AG04450 (cell line): ENCODE measurements around the gene CIAPIN1. TPM values are rescaled to one million over a fixed set of nuclear protein-coding genes. Genes with fewer than 3 reads are reported as not detected.

Experiments
- CTCF ChIA-PET: fragments of 300-600, 350-600 bp; formaldehyde crosslinking; extraction: SDS; loops from one replicate; lab custom pipeline; 2022; ENCODE audit warnings: antibody characterized with exemption, inconsistent platforms; lab: Charles Lee
- POLR2A ChIA-PET: fragments of 350-600 bp; formaldehyde crosslinking; extraction: SDS; loops from one replicate; lab custom pipeline; 2021; ENCODE audit warnings: antibody characterized with exemption, inconsistent platforms; lab: Yijun Ruan, JAX
- DNase-seq: peaks from one replicate; pipeline ENCODE4 v3.0.0-alpha.2; 2011; ENCODE audit warnings: low read depth, low spot score
- H3K27ac ChIP-seq: one replicate; pipeline ENCODE4 v1.5.1; 2012; ENCODE audit warnings: low read depth, low read length, control low read depth
- H3K27me3 ChIP-seq: one replicate; pipeline ENCODE4 v1.6.0; 2012; ENCODE audit warnings: low read length; ENCODE audit not compliant: control insufficient read depth, insufficient read depth
- H3K4me3 ChIP-seq: 2 replicates; pipeline ENCODE4 v1.5.1; 2011; ENCODE audit warnings: mild to moderate bottlenecking, low read depth, low read length, control low read depth
- H3K9me3 ChIP-seq: 2 replicates; pipeline ENCODE4 v1.5.1; 2012; ENCODE audit warnings: low read length; ENCODE audit not compliant: control insufficient read depth, insufficient read depth
- polyA plus RNA-seq: library from polyadenylated mRNA; depleted of rRNA; stranded (reverse); fragments of >200 nt; gene quantifications from 2 replicates; pipeline ENCODE4 v1.2.3, GENCODE V29; 2011
- TF ChIP-seq, protein P1 (sequence below): IDR thresholded peaks from 2 replicates; pipeline ENCODE4 v1.5.1; 2011; ENCODE audit warnings: low read depth, low read length, control low read depth, inconsistent platforms

The CIAPIN1 gene
- polyA plus RNA-seq, 1 experiment: 48.6 TPM

DNA sequence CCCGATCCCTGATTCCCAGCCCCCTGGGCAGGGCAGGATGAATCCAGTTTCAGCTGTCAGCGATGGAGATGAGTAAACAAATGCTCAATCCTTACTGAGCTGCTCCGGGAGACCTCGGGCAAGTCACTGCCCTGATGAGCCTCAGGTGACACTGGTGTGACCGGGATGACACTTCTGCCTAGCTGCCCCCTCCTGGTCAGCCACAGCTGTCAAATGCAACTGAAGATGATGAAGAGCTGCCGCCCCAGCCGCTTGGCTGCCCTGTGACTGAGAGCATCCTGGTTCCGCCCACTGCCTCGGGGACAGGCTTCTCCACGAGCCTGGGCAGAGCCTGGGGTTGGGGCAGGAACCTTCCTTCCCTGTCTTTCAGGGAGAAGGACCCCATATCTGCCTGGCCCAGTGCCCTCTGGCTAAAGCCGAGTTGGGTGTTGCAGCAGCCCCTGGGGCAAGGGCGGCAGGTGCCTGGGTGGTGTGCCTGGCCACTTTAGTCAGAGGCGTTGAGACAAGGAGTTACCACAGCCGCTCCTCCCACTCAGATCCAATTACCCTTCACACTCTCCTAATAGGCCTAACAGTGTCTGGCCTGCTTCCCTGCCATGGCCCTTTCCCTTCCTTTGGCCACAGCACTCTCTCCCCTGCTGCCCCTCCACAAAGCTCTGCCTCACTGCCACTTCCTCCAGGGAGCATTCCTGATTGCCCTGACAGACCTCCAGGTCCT lies 37.2 kb downstream of the CIAPIN1 start:
- no peak overlapping the region for H3K4me3 ChIP-seq

DNA sequence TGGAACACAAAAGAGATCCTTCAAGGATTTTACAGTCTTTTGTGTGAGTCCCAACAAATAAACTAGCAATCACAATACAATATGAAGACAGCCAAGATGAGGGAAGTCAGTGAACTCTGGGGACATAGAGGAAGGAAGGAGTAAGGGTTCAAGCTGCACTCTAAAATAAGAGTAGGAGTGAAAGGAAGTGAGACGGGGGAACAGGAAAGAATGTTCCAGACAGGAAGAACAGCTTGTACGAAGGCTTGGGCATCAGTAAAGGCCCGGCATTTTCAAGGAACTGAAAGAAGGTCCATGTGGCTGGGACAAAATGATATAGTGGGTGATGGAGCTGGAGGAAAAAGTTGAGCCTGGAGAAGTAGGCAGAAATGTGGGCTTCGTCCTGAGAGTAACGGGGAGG lies 38.1 kb downstream of the CIAPIN1 start:
- Histone ChIP-seq H3K9me3 (no peaks in the 10 kb centered on the region; the same call in 1 of the 2 replicates), H3K27me3 (peaks cover 53% of the 10 kb centered on the region), H3K4me3 (no peak overlapping the region), H3K27ac (no peak overlapping the region)
- DNase-seq: no peak
- TF ChIP-seq, protein P1, sequence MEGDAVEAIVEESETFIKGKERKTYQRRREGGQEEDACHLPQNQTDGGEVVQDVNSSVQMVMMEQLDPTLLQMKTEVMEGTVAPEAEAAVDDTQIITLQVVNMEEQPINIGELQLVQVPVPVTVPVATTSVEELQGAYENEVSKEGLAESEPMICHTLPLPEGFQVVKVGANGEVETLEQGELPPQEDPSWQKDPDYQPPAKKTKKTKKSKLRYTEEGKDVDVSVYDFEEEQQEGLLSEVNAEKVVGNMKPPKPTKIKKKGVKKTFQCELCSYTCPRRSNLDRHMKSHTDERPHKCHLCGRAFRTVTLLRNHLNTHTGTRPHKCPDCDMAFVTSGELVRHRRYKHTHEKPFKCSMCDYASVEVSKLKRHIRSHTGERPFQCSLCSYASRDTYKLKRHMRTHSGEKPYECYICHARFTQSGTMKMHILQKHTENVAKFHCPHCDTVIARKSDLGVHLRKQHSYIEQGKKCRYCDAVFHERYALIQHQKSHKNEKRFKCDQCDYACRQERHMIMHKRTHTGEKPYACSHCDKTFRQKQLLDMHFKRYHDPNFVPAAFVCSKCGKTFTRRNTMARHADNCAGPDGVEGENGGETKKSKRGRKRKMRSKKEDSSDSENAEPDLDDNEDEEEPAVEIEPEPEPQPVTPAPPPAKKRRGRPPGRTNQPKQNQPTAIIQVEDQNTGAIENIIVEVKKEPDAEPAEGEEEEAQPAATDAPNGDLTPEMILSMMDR: no peak
- ChIA-PET CTCF (no interaction called here), POLR2A (no interaction called here)

More for the DNA sequence above, 37.2 kb downstream of the CIAPIN1 start:
- ChIA-PET CTCF (no interaction called here), POLR2A (no interaction called here)
- Histone ChIP-seq H3K27me3 (peaks cover 44% of the 10 kb centered on the region), H3K27ac (no peak overlapping the region), H3K9me3 (no peaks in the 10 kb centered on the region; the same call in 1 of the 2 replicates)
- DNase-seq: no peak
- TF ChIP-seq, protein P1: no peak

DNA sequence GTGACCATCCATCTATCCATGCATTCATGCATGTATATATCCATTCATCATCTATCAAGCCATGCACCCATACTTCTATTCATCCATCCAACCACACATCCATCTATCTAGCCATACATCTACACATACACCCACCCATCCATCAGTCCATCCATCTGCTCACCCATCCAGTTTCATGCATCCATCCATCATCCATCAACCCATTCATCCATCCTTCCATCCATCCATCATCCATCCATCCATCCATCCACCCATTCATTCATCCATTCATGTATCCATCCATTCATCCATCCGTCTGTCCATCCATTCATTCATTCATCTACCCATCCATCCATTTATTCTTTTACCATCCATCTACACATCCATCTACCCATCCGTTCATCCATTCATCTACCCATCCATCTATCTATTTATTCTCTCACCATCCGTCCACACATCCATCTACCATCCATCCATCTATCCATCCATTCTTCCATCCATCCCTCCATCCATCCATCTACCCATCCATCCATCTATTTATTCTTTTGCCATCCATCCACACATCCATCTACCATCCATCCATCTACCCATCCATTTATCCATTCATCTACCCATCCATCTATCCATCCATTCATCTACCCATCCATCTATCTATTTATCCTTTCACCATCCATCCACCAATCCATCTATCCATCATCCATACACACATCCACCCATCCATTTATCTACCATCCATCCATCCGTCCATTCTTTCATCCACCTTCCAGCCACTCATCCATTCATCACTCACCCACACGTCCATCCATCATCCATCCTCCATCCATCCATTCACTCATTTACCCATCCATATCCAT lies 39.4 kb downstream of the CIAPIN1 start:
- DNase-seq: no peak
- TF ChIP-seq, protein P1: no peak
- Histone ChIP-seq H3K9me3 (no peaks in the 10 kb centered on the region; the same call in 1 of the 2 replicates), H3K27me3 (peaks cover 52% of the 10 kb centered on the region), H3K27ac (no peak overlapping the region), H3K4me3 (no peak overlapping the region)
- ChIA-PET CTCF (no interaction called here), POLR2A (no interaction called here)

DNA sequence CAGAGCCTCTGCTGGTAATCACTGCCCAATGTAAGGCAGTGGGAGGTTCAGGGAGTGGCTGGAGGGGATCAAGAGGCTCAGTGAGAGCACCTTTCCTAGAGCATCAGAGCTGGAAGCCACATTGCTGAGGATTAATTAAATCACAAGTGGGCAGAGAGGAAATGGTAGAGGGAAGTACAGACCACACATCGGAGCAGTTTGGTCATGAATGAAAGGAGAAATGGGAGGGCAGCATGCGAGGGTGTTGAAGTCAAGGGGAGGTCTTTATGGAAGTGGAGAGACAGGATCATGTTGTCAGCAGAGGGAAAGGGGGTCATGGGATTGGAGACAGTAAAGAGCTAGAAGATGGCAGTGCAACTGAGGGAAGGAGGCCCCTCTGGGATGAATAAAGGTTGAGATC lies 40.3 kb downstream of the CIAPIN1 start:
- TF ChIP-seq, protein P1: no peak
- POLR2A ChIA-PET: no interaction called here
- no peak overlapping the region for H3K4me3 ChIP-seq
- H3K27me3 ChIP-seq: peaks cover 57% of the 10 kb centered on the region
- no peaks in the 10 kb centered on the region; the same call in 1 of the 2 replicates for H3K9me3 ChIP-seq
- DNase-seq: no peak
- H3K27ac ChIP-seq: no peak overlapping the region
- CTCF ChIA-PET: no interaction called here

DNA sequence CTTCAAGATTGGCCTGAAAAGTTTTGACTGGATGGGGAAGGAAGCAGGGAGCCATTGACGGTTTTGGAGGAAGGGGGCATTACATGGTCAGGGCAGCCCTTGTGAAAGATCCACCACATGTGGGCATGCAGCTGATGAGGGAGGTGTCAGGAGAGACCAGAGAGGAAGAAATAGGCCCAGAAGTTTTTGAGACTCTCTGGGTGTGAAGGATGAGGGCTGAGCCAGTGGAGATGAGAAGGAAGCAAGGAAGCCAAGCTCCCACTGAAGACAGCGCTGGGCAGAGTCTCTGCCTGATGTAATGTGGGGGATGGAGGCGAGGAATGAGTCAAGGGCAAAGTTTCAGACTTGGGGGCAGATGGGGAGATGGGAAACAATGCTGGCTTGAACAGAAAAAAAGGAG lies 42.1 kb downstream of the CIAPIN1 start:
- POLR2A ChIA-PET: no interaction called here
- Histone ChIP-seq H3K4me3 (no peak overlapping the region), H3K27me3 (peaks cover 48% of the 10 kb centered on the region), H3K9me3 (no peaks in the 10 kb centered on the region), H3K27ac (no peak overlapping the region)
- no peak for DNase-seq
- TF ChIP-seq, protein P1: no peak
- CTCF ChIA-PET: interaction anchor here (1.5 kb wide), 1 partner anchor 13 kb away, joined by 13 read pairs; no protein-coding TSS in a partner anchor
